ENCODE data around the gene TADA1. TPM values are rescaled to one million over a fixed set of nuclear protein-coding genes. Genes with fewer than 3 reads are reported as not detected.
A peak's percentile ranks its signal among the peaks of the same experiment; 100 is the strongest.
"Not testable (repeated sequence)": the region's sequence is repeated elsewhere in the genome, so short reads cannot be mapped to it uniquely, and the experiment has no call there.

TADA1 gene
- total RNA-seq, 1 donor from 2014 or later: 24.1 TPM

- Mint-ChIP-seq H3K4me1 (peaks cover 13% of the 10 kb centered on the region), H3K27me3 (ENCODE audit: low read depth) (peaks cover 30% of the 10 kb centered on the region), H3K36me3 (ENCODE audit: low read depth) (no peaks in the 10 kb centered on the region), H3K9me3 (no peaks in the 10 kb centered on the region), H3K4me3 (no peak overlapping the region), H3K27ac (ENCODE audit: unreplicated experiment) (no peak overlapping the region)
- TF ChIP-seq CTCF (conservative IDR thresholded peaks at IDR 0.05): no peak
- no peak for DNase-seq (ENCODE audit: low read depth, low spot score)
These were observed 6.8 kb upstream of the TADA1 start for GRCh38 chr1:166882893-166883292.

GRCh38 chr1:166878173-166878917, 2.3 kb upstream of the TADA1 start:
- not testable (repeated sequence) for H3K27me3 Mint-ChIP-seq (ENCODE audit: low read depth); H3K4me3 Mint-ChIP-seq; H3K36me3 Mint-ChIP-seq (ENCODE audit: low read depth); DNase-seq (ENCODE audit: low read depth, low spot score); H3K9me3 Mint-ChIP-seq; H3K27ac Mint-ChIP-seq (ENCODE audit: unreplicated experiment)
- peaks cover 23% of the 10 kb centered on the region for H3K4me1 Mint-ChIP-seq

- DNase-seq (ENCODE audit: low read depth, low spot score): no peak
- no peak overlapping the region for H3K27ac Mint-ChIP-seq (ENCODE audit: unreplicated experiment)
- H3K27me3 Mint-ChIP-seq (ENCODE audit: low read depth): no peaks in the 10 kb centered on the region
- no peaks in the 10 kb centered on the region for H3K36me3 Mint-ChIP-seq (ENCODE audit: low read depth)
- no peaks in the 10 kb centered on the region for H3K9me3 Mint-ChIP-seq
- TF ChIP-seq CTCF (conservative IDR thresholded peaks at IDR 0.05): peak; percentile 54
- peak overlapping the region; percentile 96 for H3K4me3 Mint-ChIP-seq
- H3K4me1 Mint-ChIP-seq: peaks cover 32% of the 10 kb centered on the region
These were observed 425 bp upstream of the TADA1 start for GRCh38 chr1:166876540-166876838.

GRCh38 chr1:166875302-166875733, 746 bp downstream of the TADA1 start:
- no peak for DNase-seq (ENCODE audit: low read depth, low spot score)
- no peaks in the 10 kb centered on the region for H3K27me3 Mint-ChIP-seq (ENCODE audit: low read depth)
- no peak for TF ChIP-seq CTCF (conservative IDR thresholded peaks at IDR 0.05)
- no peaks in the 10 kb centered on the region for H3K36me3 Mint-ChIP-seq (ENCODE audit: low read depth)
- peaks cover 38% of the 10 kb centered on the region for H3K4me1 Mint-ChIP-seq
- peak overlapping the region; percentile 78 for H3K27ac Mint-ChIP-seq (ENCODE audit: unreplicated experiment)
- no peaks in the 10 kb centered on the region for H3K9me3 Mint-ChIP-seq
- H3K4me3 Mint-ChIP-seq: peak overlapping the region; percentile 96

DNA sequence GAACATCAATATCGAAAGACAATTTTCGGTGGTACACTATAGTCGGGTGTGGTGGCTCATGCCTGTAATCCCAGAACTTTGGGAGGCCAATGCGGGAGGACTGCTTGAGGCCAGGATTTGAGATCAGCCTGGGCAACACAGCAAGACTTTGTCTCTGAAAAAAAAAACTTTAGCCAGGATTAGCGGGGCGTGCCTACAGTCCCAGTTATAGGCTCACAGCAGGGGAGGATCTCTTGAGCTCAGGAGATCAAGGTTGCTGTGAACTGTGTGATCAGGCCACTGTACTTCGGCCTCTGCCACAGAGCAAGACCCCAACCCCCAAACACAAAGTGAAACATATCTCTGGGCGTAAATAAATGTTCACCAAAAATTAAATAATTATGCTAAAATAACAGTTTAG, 1.6 kb downstream of the TADA1 start:
- Mint-ChIP-seq H3K4me1 (peaks cover 44% of the 10 kb centered on the region), H3K27me3 (ENCODE audit: low read depth) (no peaks in the 10 kb centered on the region), H3K4me3 (peak overlapping the region; percentile 36), H3K9me3 (no peaks in the 10 kb centered on the region), H3K36me3 (ENCODE audit: low read depth) (no peaks in the 10 kb centered on the region), H3K27ac (ENCODE audit: unreplicated experiment) (no peak overlapping the region)
- no peak for TF ChIP-seq CTCF (conservative IDR thresholded peaks at IDR 0.05)
- no peak for DNase-seq (ENCODE audit: low read depth, low spot score)

- no peak for DNase-seq (ENCODE audit: low read depth, low spot score)
- no peak for TF ChIP-seq CTCF (conservative IDR thresholded peaks at IDR 0.05)
- Mint-ChIP-seq H3K4me3 (no peak overlapping the region), H3K9me3 (no peaks in the 10 kb centered on the region), H3K27me3 (ENCODE audit: low read depth) (no peaks in the 10 kb centered on the region), H3K27ac (ENCODE audit: unreplicated experiment) (no peak overlapping the region), H3K4me1 (peaks cover 33% of the 10 kb centered on the region), H3K36me3 (ENCODE audit: low read depth) (peaks cover 7% of the 10 kb centered on the region)
These were observed 5.5 kb downstream of the TADA1 start for GRCh38 chr1:166870584-166870983.

Measured in neural crest cell (in vitro differentiated cells).